GM19023 (cell line): ENCODE results near the gene IFNGR1.

Source experiments
- ATAC-seq: cut with Tn5 transposase; IDR thresholded peaks from one replicate; pipeline ENCODE4 v1.9.1; 2021; ENCODE audit warnings: mild to moderate bottlenecking, moderate library complexity; ENCODE audit not compliant: unreplicated experiment

IFNGR1 gene

GRCh38 chr6:137156650-137157049 lies 62.5 kb downstream of the IFNGR1 start:
- ATAC-seq, result no peak

DNA sequence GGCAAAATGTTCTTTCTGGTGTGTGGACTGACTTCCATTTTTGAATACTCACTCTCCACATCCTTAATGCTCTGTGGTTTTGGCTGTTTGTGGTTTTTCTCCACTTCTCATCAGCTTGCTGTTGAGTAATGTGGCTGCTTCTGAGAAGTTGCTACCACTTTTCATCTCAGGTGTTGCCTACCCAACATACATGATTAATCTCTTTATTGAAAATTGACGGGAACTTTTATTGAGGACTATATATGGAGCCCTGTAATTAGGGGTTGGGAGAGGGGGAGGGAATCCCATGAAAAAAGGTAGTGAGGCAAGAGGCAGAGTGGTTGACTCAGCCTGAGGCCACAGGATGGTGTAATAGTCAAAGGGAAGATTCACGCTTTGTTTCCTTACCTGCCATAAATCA lies 63.4 kb downstream of the IFNGR1 start:
- no peak for ATAC-seq

- no peak for ATAC-seq
Observed at GRCh38 chr6:137150072-137150471, 69.1 kb downstream of the IFNGR1 start.

GRCh38 chr6:137149035-137149393 lies 70.2 kb downstream of the IFNGR1 start:
- ATAC-seq, result no peak

GRCh38 chr6:137148306-137149034 lies 70.7 kb downstream of the IFNGR1 start:
- no peak for ATAC-seq
